Fibroblast of mammary gland (primary cell): Measurements from ENCODE around the gene GMDS.

Experiments
- DNase-seq: peaks from one replicate; pipeline ENCODE4 v3.0.0-alpha.2; 2010; ENCODE audit warnings: low read depth
- H3K4me3 ChIP-seq: 2 replicates; pipeline ENCODE4 v1.5.1; 2011; ENCODE audit warnings: low read depth, mild to moderate bottlenecking, low read length, moderate library complexity; ENCODE audit not compliant: control insufficient read depth
- CTCF ChIP-seq: conservative IDR thresholded peaks from 2 replicates; pipeline ENCODE4 v1.5.1; 2011; ENCODE audit warnings: low read depth, low read length, inconsistent platforms; ENCODE audit not compliant: control insufficient read depth, insufficient read depth

The GMDS gene

GRCh38 chr6:1942834-1943233 lies 302.6 kb downstream of the GMDS start:
- no peak for TF ChIP-seq CTCF
- H3K4me3 ChIP-seq: no peak overlapping the region

GRCh38 chr6:1941534-1941933 lies 303.9 kb downstream of the GMDS start:
- TF ChIP-seq CTCF: no peak

More at GRCh38 chr6:1942834-1943233, 302.6 kb downstream of the GMDS start:
- DNase-seq: no peak

GRCh38 chr6:1940381-1940780 lies 305.0 kb downstream of the GMDS start:
- H3K4me3 ChIP-seq: no peak overlapping the region
- no peak for TF ChIP-seq CTCF
- no peak for DNase-seq

More at GRCh38 chr6:1941534-1941933, 303.9 kb downstream of the GMDS start:
- no peak overlapping the region for H3K4me3 ChIP-seq
- no peak for DNase-seq

GRCh38 chr6:1933292-1933691 lies 312.1 kb downstream of the GMDS start:
- H3K4me3 ChIP-seq: no peak overlapping the region
- TF ChIP-seq CTCF: no peak
- no peak for DNase-seq

GRCh38 chr6:1931817-1932216 lies 313.6 kb downstream of the GMDS start:
- DNase-seq: no peak
- H3K4me3 ChIP-seq: no peak overlapping the region
- no peak for TF ChIP-seq CTCF

- TF ChIP-seq CTCF: no peak
- H3K4me3 ChIP-seq: no peak overlapping the region
- DNase-seq: no peak
Observed at GRCh38 chr6:1930356-1930755, 315.0 kb downstream of the GMDS start.

GRCh38 chr6:1929931-1930330 lies 315.5 kb downstream of the GMDS start:
- no peak for TF ChIP-seq CTCF
- no peak overlapping the region for H3K4me3 ChIP-seq
- no peak for DNase-seq
